Central memory CD8-positive, alpha-beta T cell (primary cell): ENCODE data around the gene RTKN2.

ENCODE experiments used
- ATAC-seq: fragments of 150-1000 bp; cut with Tn5 transposase; replicated peaks from 2 replicates; pipeline ENCODE4 v1.10.0; 2022; ENCODE audit warnings: mild to moderate bottlenecking, moderate FRiP score, moderate number of reproducible peaks; ENCODE audit not compliant: poor library complexity, severe bottlenecking; ENCODE audit errors: extremely low read depth
- DNase-seq, 2 donors: peaks; one replicate each; pipeline ENCODE4 v3.0.0; 2021; ENCODE audit warnings: low spot score in 2 of 2
- H3K27ac Mint-ChIP-seq: one replicate; pipeline ENCODE4 v1.8.0; 2022; ENCODE audit warnings: low read depth, mild to moderate bottlenecking, moderate library complexity, mixed read lengths
- H3K27me3 Mint-ChIP-seq: one replicate; pipeline ENCODE4 v1.8.0; 2022; ENCODE audit warnings: mixed read lengths
- H3K36me3 Mint-ChIP-seq: one replicate; pipeline ENCODE4 v1.8.0; 2022; ENCODE audit warnings: mild to moderate bottlenecking, moderate library complexity, mixed read lengths; ENCODE audit not compliant: insufficient read depth
- H3K4me1 Mint-ChIP-seq: one replicate; pipeline ENCODE4 v1.8.0; 2022; ENCODE audit warnings: mixed read lengths
- H3K4me3 Mint-ChIP-seq: one replicate; pipeline ENCODE4 v1.8.0; 2022; ENCODE audit warnings: mild to moderate bottlenecking, moderate library complexity, mixed read lengths
- H3K9me3 Mint-ChIP-seq: one replicate; pipeline ENCODE4 v1.8.0; 2022; ENCODE audit warnings: mixed read lengths

Gene RTKN2

DNA sequence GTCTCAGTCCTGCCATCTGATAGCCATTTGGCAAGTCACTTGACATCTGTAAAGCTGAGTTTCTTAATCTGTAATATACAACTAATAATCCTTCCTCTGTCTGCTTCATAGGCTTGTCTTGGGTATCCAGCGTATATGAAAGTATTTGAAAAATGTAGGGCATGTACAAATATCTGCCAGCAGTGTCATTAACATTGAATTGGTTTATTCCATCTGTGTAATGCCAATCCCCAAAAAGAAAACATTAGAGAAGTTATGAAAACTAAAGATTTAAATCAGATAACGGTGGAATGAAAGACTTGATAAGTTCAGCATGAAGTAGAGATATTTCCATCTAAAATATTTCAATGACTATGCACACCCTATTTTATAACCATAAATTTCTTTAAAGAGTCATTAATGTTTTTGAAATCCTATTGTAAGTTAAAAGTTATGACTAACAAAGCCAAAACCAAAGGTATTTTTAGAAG is 9.8 kb upstream of the RTKN2 start:
- Mint-ChIP-seq H3K9me3 (no peaks in the 10 kb centered on the region), H3K27me3 (peaks cover 8% of the 10 kb centered on the region), H3K27ac (no peak overlapping the region), H3K4me1 (no peaks in the 10 kb centered on the region), H3K36me3 (no peaks in the 10 kb centered on the region), H3K4me3 (no peak overlapping the region)
- DNase-seq (no peak), ATAC-seq (no peak)

GRCh38 chr10:62277971-62278370 is 9.3 kb upstream of the RTKN2 start:
- no peak for ATAC-seq
- Mint-ChIP-seq H3K27ac (no peak overlapping the region), H3K4me1 (no peaks in the 10 kb centered on the region), H3K27me3 (peaks cover 8% of the 10 kb centered on the region), H3K36me3 (no peaks in the 10 kb centered on the region), H3K9me3 (no peaks in the 10 kb centered on the region), H3K4me3 (no peak overlapping the region)
- DNase-seq: no peak

GRCh38 chr10:62270020-62270419 is 1.4 kb upstream of the RTKN2 start:
- Mint-ChIP-seq H3K4me3 (peak overlapping the region; percentile 75), H3K27ac (no peak overlapping the region), H3K36me3 (peaks cover 3% of the 10 kb centered on the region), H3K4me1 (peaks cover 8% of the 10 kb centered on the region), H3K27me3 (peaks cover 17% of the 10 kb centered on the region), H3K9me3 (no peaks in the 10 kb centered on the region)
- ATAC-seq (no peak), DNase-seq (no peak)

- H3K4me1 Mint-ChIP-seq: peaks cover 13% of the 10 kb centered on the region
- peak overlapping the region; percentile 75 for H3K4me3 Mint-ChIP-seq
- H3K27me3 Mint-ChIP-seq: peaks cover 17% of the 10 kb centered on the region
- H3K36me3 Mint-ChIP-seq: peaks cover 3% of the 10 kb centered on the region
- no peak for ATAC-seq
- H3K9me3 Mint-ChIP-seq: no peaks in the 10 kb centered on the region
- H3K27ac Mint-ChIP-seq: no peak overlapping the region
- no peak for DNase-seq
These were observed 631 bp downstream of the RTKN2 start for GRCh38 chr10:62268027-62268398.

DNA sequence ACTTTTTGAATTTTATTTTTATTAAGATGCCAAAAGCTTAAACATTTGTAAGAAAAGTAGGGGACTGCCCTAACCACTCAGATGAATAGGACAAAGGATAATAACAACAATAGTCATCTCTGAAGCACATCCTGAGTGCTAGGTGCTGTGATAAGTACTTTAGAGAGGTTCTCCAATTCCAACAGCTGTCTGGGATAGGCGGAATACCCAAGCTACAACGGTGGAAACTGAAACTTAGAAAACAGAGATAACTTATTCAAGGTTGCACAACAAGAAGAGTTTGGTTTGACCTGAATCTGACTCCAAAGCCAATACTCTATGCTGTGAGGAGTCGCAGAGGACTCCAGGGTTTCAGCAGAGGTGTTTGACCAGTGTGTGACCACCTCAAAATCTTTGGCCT is 2.0 kb downstream of the RTKN2 start:
- H3K27me3 Mint-ChIP-seq: peaks cover 17% of the 10 kb centered on the region
- peaks cover 4% of the 10 kb centered on the region for H3K36me3 Mint-ChIP-seq
- DNase-seq (no peak), ATAC-seq (no peak)
- H3K4me3 Mint-ChIP-seq: no peak overlapping the region
- H3K27ac Mint-ChIP-seq: no peak overlapping the region
- H3K4me1 Mint-ChIP-seq: peaks cover 13% of the 10 kb centered on the region
- no peaks in the 10 kb centered on the region for H3K9me3 Mint-ChIP-seq

- peaks cover 13% of the 10 kb centered on the region for H3K4me1 Mint-ChIP-seq
- peaks cover 5% of the 10 kb centered on the region for H3K36me3 Mint-ChIP-seq
- H3K4me3 Mint-ChIP-seq: no peak overlapping the region
- ATAC-seq (no peak), DNase-seq (no peak)
- no peak overlapping the region for H3K27ac Mint-ChIP-seq
- peaks cover 17% of the 10 kb centered on the region for H3K27me3 Mint-ChIP-seq
- no peaks in the 10 kb centered on the region for H3K9me3 Mint-ChIP-seq
These were observed 2.5 kb downstream of the RTKN2 start for GRCh38 chr10:62266147-62266546.

DNA sequence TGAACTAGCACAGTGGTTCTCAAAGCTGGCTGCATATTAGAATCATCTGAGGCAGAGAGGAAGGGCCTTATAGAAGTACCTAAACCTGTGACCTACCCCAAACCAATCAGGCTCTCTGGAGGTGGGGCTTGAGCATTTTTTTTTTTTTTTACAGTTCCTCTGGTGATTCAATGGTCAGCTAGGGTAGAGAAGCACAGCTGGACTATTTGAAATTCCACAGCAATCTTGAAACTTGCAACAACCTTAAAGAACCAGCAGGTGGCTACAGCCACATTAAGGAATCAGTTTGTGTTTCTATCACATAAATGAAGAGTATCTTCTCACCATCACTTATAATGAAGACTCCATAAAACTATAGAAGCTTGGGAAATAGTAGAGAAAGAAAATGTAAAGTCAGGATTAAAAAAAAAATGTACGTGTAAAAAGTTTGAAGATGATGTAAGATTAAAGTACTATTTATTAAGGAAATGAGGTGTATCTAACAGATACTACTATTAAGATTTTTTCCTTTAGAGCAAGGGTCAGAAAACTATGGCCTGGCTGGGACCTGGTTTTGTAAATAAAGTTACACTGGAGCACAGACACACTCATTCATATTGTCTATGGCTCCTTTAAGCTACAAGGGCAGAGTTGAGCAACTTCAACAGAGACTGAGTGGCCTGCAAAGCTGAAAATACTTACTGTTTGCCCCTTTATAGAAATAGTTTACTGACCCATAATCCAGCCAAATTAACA is 3.8 kb downstream of the RTKN2 start:
- H3K27me3 Mint-ChIP-seq: peaks cover 16% of the 10 kb centered on the region
- ATAC-seq: no peak
- H3K27ac Mint-ChIP-seq: no peak overlapping the region
- H3K36me3 Mint-ChIP-seq: peaks cover 5% of the 10 kb centered on the region
- H3K4me3 Mint-ChIP-seq: no peak overlapping the region
- H3K9me3 Mint-ChIP-seq: no peaks in the 10 kb centered on the region
- DNase-seq: no peak
- H3K4me1 Mint-ChIP-seq: peaks cover 13% of the 10 kb centered on the region

- H3K4me3 Mint-ChIP-seq: no peak overlapping the region
- H3K27ac Mint-ChIP-seq: no peak overlapping the region
- H3K9me3 Mint-ChIP-seq: no peaks in the 10 kb centered on the region
- H3K36me3 Mint-ChIP-seq: peaks cover 3% of the 10 kb centered on the region
- H3K4me1 Mint-ChIP-seq: peaks cover 9% of the 10 kb centered on the region
- peaks cover 8% of the 10 kb centered on the region for H3K27me3 Mint-ChIP-seq
- no peak for ATAC-seq
- DNase-seq: no peak
These were observed 4.5 kb downstream of the RTKN2 start for GRCh38 chr10:62264126-62264525.

GRCh38 chr10:62261666-62262065 is 7.0 kb downstream of the RTKN2 start:
- H3K36me3 Mint-ChIP-seq: peaks cover 2% of the 10 kb centered on the region
- H3K4me1 Mint-ChIP-seq: peaks cover 6% of the 10 kb centered on the region
- H3K27me3 Mint-ChIP-seq: no peaks in the 10 kb centered on the region
- H3K27ac Mint-ChIP-seq: no peak overlapping the region
- H3K9me3 Mint-ChIP-seq: no peaks in the 10 kb centered on the region
- DNase-seq (no peak), ATAC-seq (no peak)
- no peak overlapping the region for H3K4me3 Mint-ChIP-seq

DNA sequence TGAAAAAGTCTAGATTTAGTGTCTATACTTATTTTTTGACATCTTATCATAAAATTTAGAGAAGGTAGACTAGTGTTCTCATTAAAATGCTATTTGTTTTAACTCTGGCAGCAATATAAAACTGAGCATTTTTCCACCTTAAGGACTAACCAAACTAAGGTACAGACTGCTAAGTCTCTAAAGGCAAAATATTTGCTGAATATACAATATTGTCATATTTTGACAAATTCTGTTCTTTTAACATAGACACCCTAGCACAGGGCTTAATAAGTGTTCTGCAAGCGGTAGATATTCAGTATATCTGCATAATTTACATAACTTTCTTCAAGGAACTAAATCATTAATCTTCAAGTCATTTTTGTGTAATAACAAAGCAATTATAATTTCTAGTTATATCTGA is 8.6 kb downstream of the RTKN2 start:
- ATAC-seq: no peak

GRCh38 chr10:62259456-62259855 is 9.2 kb downstream of the RTKN2 start:
- Mint-ChIP-seq H3K4me3 (no peak overlapping the region), H3K27ac (no peak overlapping the region), H3K9me3 (no peaks in the 10 kb centered on the region), H3K4me1 (no peaks in the 10 kb centered on the region), H3K36me3 (peaks cover 2% of the 10 kb centered on the region), H3K27me3 (no peaks in the 10 kb centered on the region)
- ATAC-seq (no peak), DNase-seq (no peak)

More for the DNA sequence above, 8.6 kb downstream of the RTKN2 start:
- Mint-ChIP-seq H3K27me3 (no peaks in the 10 kb centered on the region), H3K36me3 (peaks cover 2% of the 10 kb centered on the region), H3K9me3 (no peaks in the 10 kb centered on the region), H3K4me3 (no peak overlapping the region), H3K4me1 (peaks cover 5% of the 10 kb centered on the region), H3K27ac (no peak overlapping the region)
- no peak for DNase-seq

DNA sequence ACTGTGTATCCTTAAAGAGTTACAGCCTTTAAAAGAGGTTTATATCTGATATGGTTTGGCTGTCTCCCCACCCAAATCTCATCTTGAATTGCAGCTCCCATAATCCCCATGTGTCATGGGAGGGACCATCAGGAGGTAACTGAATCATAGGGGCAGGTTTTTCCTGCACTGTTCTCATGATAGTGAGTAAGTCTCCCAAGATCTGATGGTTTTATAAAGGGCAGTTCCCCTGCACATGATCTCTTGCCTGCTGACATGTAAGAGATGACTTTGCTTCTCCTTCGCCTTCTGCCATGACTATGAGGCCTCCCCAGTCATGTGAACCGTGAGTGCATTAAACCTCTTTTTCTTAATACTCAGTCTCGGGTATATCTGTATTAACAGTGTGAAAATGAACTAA is 9.7 kb downstream of the RTKN2 start:
- DNase-seq: no peak
- no peak overlapping the region for H3K4me3 Mint-ChIP-seq
- H3K4me1 Mint-ChIP-seq: no peaks in the 10 kb centered on the region
- no peaks in the 10 kb centered on the region for H3K9me3 Mint-ChIP-seq
- H3K36me3 Mint-ChIP-seq: peaks cover 2% of the 10 kb centered on the region
- ATAC-seq: no peak
- H3K27ac Mint-ChIP-seq: no peak overlapping the region
- H3K27me3 Mint-ChIP-seq: no peaks in the 10 kb centered on the region

DNA sequence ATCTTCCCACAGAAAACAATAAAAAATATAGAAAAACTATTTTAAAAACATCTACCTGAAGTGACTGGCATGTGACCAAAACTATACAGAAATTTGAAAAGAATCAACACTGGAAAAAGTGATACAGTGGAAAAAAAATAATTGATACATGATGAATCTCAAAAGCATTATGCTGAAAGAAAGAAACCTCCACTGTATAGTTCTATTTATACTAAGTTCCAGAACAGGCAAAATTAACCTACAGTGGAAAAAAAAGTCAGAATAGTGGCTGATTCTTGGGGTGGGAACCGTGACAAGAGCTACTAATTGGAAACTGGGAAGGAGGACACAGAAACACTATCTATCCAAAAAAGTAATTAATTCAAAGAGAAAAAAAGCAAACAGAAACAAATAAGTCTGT is 14.9 kb downstream of the RTKN2 start:
- no peak overlapping the region for H3K4me3 Mint-ChIP-seq
- H3K9me3 Mint-ChIP-seq: no peaks in the 10 kb centered on the region
- no peak for ATAC-seq
- no peak for DNase-seq
- no peaks in the 10 kb centered on the region for H3K4me1 Mint-ChIP-seq
- no peak overlapping the region for H3K27ac Mint-ChIP-seq
- H3K36me3 Mint-ChIP-seq: no peaks in the 10 kb centered on the region
- H3K27me3 Mint-ChIP-seq: no peaks in the 10 kb centered on the region
